Glomerular visceral epithelial cell (primary cell): ENCODE data around the gene DKK3.
"Not testable (repeated sequence)": the region's sequence is repeated elsewhere in the genome, so short reads cannot be mapped to it uniquely, and the experiment has no call there.

Experiments
- DNase-seq: peaks from one replicate; pipeline ENCODE4 v3.0.0-alpha.2; 2016; ENCODE audit errors: extremely low spot score

DKK3 gene

GRCh38 chr11:12007769-12008737 is at the start of gene DKK3:
Gene DKK3, minus strand, starts transcription at chr11:12008626. Its CDS starts 44 bp downstream, at chr11:12008582.
- DNase-seq = peak; percentile 26

DNA sequence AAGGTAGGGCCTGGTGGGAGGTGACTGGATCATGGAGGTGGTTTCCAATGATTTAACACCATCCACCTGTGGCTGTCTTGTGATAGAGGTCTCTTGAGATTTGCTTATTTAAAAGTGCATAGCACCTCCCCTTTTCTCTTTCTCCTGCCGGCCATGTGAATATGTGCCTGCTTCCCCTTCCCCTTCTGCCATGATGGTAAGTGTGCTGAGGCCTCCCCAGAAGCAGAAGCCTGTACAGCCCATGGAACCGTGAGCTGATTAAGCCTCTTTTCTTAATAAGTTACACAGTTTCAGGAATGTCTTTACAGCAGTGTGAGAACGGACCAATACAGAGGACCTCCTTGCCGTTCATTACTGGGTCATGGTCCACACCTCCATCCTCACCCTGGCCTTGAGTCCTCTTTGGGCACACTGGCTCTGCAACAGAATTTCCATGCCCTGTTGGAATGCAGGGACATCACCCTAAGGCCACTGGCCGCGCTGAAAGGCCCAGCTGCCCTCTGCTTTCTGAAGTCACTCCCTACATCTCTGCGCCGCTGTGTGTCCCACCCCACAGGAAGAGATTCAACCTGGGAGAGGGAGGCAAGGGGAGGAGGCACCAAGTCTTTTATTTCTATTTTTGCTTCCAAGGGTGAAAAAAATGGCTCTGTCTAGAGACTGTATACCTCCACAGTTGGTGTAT is 49.0 kb upstream of the DKK3 start:
- no peak for DNase-seq

DNA sequence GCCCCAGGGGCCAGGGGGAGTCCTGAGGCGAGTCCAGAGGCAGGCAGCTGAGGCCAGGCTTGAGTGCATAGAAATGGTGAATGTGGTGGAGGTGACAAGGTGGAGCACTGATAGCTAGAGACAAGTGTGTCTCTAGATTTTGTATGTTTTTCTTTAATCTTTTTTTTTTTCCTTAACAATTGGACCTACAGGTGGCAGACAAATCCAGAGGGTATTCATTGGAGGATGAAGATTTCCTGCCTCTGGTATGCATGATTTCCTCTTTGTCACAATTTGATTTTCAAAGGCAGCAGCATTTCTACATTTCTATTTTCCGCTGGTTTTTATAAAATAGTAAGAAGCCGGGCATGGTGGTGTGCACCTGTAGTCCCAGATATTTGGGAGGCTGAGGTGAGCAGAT is 47.7 kb upstream of the DKK3 start:
- no peak for DNase-seq

GRCh38 chr11:12053606-12054361 is 45.4 kb upstream of the DKK3 start:
- DNase-seq = no peak

DNA sequence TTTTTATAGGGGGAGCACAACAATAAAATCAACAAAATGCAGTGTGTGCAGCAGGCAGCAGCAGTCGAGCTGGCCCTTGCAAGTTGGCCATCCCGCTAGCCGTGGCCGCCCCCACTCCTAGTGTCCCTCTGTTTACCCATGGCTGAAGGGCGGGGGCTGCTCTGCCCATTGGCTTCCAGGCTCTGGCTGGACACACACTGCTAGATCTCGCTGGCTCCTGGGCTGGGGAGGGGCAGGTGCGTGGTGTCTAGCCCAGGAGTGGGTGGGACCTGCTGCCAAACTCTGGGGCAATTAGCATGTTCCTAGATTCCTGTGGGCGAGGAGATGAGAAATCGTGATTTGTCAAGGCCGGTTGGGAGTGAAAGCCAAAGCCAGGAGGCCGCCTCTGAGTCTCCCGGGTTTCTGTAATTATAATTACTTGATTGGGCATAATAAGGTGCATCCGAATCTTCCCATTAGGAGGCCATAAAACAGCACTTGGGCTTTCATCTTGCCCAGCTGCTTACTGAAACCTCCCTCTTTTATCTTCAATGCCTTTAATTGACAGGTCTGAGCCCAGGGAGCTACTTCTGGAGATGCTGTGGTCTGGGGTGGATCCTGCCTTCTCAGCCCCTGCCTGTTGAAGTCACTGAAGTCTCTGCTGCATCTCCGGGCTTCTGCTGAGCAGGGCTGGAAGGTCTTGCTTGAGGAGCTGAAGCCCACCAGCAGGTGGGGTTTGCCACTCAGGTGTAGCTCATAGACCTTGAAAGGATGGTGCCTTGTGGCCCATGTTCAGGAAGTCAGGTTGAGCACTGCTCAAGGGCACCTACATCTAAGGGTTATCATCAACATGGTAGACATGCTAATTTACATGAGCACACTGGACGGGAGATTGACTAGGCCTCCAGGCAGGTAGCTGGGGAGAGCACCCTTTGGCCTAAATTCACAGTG is 44.5 kb upstream of the DKK3 start:
- DNase-seq = no peak

DNA sequence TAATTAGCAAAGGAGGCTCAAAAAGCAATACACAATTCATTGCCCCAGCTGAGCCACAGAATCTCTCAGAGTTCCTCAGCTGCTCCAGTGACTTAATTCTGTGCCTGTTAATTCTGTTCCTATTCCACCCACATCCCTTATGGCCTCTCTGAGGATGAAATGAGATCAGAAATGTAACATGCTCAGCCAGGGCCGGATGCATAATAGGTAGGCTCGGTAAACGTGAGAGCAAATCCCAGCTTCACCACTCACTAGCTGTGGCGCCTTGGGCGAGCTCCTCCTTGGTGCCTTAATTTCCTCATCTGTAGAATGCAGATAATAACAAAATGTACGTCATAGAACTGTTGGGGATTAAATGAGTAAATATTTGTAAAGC is 42.8 kb upstream of the DKK3 start:
- DNase-seq = no peak

DNA sequence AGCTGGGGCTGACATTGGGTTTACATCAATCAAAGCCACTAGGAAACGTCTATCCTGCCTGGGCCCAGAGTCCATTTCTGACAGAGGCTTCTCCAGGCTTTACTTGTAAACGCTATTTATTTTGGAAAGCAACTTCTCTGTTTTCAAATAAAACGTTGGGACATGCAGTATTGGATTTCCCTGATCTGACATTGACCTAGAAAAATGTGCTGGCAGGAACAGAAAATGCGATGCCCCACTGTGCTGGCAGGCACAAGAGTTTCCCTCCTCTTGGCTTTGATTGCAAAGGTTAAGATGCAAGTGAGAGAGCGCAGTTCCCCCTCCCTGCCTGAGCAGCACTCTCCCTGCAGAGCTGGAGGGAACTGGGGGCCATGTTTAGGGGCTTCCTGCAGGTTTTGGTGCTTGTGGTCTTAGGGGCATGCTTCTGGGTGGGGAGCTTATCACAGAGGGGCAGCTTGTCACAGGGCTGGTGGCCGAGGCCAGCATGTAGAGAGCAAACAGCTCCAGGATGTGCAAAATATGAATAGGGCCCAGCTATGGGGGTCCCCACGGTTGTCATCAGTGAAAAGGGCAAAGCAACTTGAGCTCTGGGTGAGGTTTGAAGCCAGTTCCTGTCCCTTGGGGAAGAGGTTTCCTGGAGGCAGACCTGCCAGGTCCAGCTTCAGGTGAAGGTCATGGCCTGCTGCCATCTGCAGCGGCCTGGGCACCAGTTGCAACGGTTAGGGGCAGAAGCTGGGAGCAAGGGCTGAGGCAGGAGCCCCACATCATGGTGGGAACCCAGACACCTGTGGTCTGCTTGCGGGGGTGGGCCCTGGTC is 42.3 kb upstream of the DKK3 start:
- no peak for DNase-seq

DNA sequence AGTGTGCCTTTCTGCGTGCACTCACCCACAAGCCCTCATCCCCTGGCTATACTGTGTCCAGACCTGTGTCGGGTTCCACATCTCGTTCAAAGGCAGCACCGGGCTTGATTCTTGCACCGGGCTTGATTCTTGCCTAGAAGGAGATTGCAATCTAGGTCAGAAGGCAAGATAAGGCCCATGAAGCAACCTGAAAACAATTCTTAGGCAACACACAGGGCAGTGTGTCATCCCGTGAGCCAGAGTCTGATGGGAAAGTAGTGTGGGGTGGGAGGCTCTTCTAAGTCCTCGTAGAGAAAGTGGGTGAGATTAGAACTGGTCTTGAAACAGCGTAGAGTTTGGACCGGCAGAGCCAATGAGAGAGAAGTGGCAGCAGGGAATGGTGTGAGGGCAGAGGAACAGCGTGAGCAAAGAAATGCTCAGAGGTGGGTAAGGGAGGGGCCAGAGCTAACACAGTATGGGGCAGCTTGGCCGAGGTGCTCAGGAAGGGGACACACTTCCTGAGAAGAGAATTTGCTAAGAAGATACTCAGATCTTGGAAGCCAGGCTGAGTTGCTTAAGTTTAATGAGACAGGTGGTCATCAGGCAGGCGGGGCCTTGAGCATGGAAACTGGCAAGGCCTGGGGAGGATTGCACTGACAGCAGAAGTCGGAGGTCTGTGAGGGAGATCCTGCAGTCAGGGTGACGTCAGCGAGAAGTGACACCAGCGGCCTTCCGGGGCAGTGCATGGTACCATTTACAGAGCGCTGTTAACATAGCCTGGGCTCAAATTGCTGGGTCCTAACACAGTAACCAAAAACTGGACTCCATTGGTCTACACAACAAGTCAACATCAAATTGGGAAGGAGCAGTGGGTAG is 40.7 kb upstream of the DKK3 start:
- DNase-seq = no peak

DNA sequence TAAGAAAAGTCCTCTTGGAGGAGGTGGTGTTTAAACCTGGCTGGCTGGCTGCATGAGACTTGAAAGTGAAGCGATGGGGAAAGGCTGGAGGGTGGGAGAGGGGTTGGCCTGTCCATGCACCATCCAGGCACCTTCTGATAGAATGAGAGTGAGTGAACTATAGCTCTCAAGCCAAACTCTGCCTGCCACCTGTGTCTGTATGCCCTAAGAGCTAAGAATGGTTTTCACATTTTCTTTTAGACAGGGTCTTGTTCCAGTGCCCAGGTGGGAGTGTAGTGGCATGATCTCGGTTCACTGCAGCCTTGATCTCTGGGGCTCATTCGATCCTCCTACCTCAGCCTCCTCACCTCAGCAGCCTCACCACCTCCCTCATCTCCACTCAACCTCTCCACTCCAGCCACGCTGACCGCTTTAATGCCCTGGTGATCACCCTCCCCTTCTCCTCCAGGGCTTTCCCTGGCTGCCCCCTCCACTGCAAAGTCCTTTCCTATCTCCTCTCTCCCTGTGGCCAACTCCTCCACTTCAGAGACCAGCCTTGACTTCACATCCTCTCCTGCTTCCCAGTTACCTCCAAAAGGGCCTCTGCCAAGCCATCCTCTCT is 38.3 kb upstream of the DKK3 start:
- no peak for DNase-seq

DNA sequence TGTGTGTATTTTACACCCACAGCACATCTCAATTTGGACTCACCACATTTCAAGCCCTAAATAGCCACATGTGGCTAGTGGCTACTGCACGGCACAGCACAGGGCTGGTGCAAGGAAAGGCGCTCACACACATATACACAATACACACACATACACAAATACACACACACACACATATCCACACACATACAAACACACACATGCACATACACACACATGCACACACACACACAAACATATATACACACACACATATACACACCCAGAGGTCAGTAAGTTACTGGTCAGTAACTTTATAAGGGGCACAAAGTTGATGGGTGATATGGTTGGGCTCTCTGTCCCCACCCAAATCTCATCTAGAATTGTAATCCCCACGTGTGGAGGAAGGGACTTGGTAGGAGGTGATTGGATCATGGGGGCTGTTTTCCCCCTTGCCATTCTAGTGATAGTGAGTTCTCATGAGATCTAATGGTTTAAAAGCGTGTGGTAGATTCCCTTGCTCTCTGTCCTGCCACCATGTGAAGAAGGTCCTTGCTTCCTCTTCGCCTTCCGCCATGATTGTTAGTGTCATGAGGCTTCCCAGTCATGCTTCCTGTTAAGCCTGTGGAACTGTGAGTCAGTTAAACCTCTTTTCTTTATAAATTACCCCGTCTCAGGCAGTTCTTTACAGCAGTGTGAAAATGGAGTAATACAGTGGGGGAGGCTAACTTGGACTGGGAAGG is 37.6 kb upstream of the DKK3 start:
- DNase-seq = no peak

GRCh38 chr11:12044799-12045198 is 36.4 kb upstream of the DKK3 start:
- no peak for DNase-seq

DNA sequence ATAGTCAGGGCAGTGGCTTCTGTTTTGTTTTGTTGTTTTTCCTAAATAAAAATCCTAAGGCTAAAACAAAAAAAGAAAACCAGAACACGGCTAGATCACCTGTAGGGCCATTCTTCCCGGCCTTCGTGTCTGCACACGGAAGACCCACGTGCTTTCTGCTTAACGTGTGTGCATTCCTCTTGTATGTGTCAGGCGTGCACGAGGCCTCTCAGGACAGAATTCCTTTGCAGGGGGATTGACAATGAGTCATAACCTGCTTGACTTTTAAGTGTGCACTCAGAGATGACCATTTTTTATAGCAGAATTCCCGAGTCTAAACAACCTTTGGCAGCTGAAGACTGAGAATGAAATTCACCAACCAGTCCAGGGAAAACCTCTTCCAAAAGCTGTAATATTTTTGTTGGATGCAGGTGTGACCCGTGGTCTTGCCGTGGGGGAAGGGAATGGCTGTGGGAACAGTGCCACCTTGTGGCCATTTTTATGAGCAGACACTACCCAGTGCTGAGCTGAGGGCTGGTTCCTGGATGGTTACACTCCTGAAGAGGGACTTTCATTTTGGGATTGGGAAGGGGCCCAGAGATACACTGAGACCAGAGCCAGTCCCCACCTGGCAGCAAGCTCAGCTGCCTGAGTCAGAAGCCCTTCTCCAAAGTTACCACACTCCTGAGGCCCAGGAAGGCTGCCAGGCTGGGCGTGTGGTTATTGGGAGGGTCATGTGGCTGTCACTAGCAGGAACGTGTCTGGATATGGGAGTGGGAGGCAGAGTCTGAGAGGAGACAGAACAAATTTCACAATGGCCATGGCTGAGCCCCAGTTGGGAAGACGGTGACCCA is 35.7 kb upstream of the DKK3 start:
- peak; percentile 98 for DNase-seq

DNA sequence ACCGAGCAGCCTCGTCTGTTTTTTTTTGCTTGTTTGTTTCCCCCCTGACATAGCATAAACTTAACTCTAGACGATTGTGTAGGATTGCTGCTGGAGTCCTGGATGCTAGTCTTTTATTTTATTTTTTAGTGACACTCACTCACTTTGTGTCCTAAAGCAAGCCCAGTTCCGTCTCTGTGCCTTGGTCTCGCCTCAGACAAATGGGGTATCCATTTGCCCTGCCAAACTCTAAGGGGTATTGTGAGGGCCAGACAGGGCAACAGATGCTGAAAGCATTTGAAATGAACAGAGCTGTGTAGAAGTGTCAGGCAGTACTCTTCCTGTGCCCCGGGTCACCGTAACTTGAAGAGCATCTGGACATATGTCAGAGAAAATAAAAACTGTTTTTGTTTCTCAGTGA is 34.8 kb upstream of the DKK3 start:
- no peak for DNase-seq

DNA sequence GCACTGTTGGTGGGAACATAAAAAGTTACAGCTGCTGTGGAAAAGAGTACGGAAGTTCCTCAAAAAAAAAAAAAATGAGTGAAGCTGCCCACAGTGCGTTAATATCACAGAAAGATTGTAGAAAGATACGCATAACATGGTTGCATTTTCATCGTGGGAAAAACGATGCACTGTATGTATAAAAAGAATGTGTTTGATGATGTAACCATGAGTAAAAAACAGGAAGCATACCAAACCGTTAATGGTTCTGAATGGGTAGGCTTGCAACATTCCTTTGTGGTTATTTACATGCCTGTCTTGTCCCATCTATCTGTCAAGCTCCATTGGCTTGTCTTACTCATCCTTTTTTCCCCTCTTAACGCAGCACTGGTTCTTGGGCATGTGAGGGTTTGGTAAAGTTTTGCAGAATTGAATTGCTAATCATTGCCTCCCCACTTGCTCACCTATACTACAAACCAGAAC is 33.8 kb upstream of the DKK3 start:
- DNase-seq = peak; percentile 95

- DNase-seq = not testable (repeated sequence)
These were observed 32.3 kb upstream of the DKK3 start for GRCh38 chr11:12040719-12041118.

DNA sequence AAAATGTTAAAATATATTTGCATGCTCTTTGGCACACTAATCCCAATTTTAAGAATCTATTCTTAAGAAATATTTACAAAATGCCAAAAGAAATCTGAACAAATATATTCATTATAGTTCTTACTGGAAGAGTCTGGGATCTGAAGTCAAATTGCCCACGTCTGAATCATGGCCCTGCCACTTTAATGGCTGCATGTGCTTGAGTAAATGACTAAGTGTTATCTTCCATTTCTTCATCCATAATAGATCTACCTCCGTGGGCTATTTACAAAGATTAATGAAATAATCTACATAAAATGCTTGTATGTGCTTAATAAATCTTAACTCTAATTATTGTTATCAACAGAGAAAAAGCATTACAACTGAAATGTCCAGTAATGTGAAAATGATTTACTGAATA is 24.5 kb upstream of the DKK3 start:
- no peak for DNase-seq

- DNase-seq = no peak
These were observed 23.6 kb upstream of the DKK3 start for GRCh38 chr11:12031856-12032544.
